H1 (cell line): ENCODE data around the gene EPHB1. TPM values are rescaled to one million over a fixed set of nuclear protein-coding genes. Genes with fewer than 3 reads are reported as not detected.

ENCODE experiments used
- CTCF ChIA-PET: fragments of 300-600 bp; sonication (Branson Sonifier 250); formaldehyde crosslinking; loops from one replicate; lab custom pipeline; 2021; ENCODE audit not compliant: partially characterized antibody; lab: Charles Lee
- POLR2A ChIA-PET: fragments of 300-600 bp; sonication (Branson Sonifier 250); formaldehyde crosslinking; loops from one replicate; lab custom pipeline; 2021; ENCODE audit warnings: inconsistent platforms; ENCODE audit not compliant: partially characterized antibody; lab: Charles Lee
- DNase-seq, 2 experiments: peaks; one replicate each; pipeline versions ENCODE4 v3.0.0 to v3.0.0-alpha.2; 2010 to 2022; ENCODE audit warnings: low spot score in 2 of 2, low read depth in 1 of 2, mixed read lengths in 1 of 2
- FAIRE-seq: peaks from 2 replicates; lab custom pipeline; 2011; peaks lifted over from hg19 to GRCh38; lab: Jason Lieb, UNC
- H2AFZ ChIP-seq: 2 replicates; pipeline ENCODE4 v1.8.1; 2012; ENCODE audit warnings: low read length, inconsistent platforms
- H2AK5ac ChIP-seq: 2 replicates; pipeline ENCODE4 v1.6.1; 2013; ENCODE audit warnings: low read depth, low read length
- H2BK120ac ChIP-seq: replicated peaks from 2 replicates; pipeline ENCODE3; 2013; ENCODE audit warnings: low read depth, low read length, inconsistent platforms
- H2BK12ac ChIP-seq: 2 replicates; pipeline ENCODE4 v1.6.1; 2013; ENCODE audit warnings: low read depth, low read length
- H2BK15ac ChIP-seq: 2 replicates; pipeline ENCODE4 v1.6.1; 2013; ENCODE audit warnings: low read length
- H2BK20ac ChIP-seq: 2 replicates; pipeline ENCODE4 v1.6.1; 2013; ENCODE audit warnings: low read length
- H2BK5ac ChIP-seq: 2 replicates; pipeline ENCODE4 v1.6.1; 2013; ENCODE audit warnings: low read depth, low read length
- H3K14ac ChIP-seq: 2 replicates; pipeline ENCODE4 v1.6.1; 2013; ENCODE audit warnings: inconsistent platforms; ENCODE audit not compliant: insufficient read length
- H3K18ac ChIP-seq: 2 replicates; pipeline ENCODE4 v1.6.1; 2013; ENCODE audit warnings: low read length; ENCODE audit errors: extremely low read depth
- H3K23ac ChIP-seq: 2 replicates; pipeline ENCODE4 v1.6.1; 2013; ENCODE audit warnings: inconsistent platforms; ENCODE audit not compliant: insufficient read length
- H3K23me2 ChIP-seq: 2 replicates; pipeline ENCODE4 v1.6.1; 2013; ENCODE audit warnings: low read depth, low read length
- H3K27ac ChIP-seq: 2 replicates; pipeline ENCODE4 v1.6.1; 2011; ENCODE audit warnings: low read depth, low read length, inconsistent platforms
- H3K27me3 ChIP-seq, 4 experiments: replicated peaks in 1 of 4; 1 replicate in 1 of 4; 2 replicates in 3 of 4; pipeline versions ENCODE4 v1.6.1 to v1.8.1; 2011 to 2013; ENCODE audit warnings: low read length in 3 of 4, mild to moderate bottlenecking in 3 of 4, inconsistent platforms in 2 of 4, mixed read lengths in 2 of 4, moderate library complexity in 1 of 4; ENCODE audit not compliant: control insufficient read depth in 3 of 4, insufficient read depth in 3 of 4; ENCODE audit errors: extremely low read depth in 1 of 4
- H3K36me3 ChIP-seq, 4 experiments: 2 replicates each; pipeline versions ENCODE4 v1.6.1 to v1.8.1; 2011 to 2013; ENCODE audit warnings: mild to moderate bottlenecking in 4 of 4, low read length in 3 of 4, moderate library complexity in 2 of 4, control low read depth in 1 of 4, inconsistent platforms in 1 of 4; ENCODE audit not compliant: insufficient read depth in 4 of 4, control insufficient read depth in 2 of 4
- H3K4ac ChIP-seq: replicated peaks from 2 replicates; pipeline ENCODE3; 2013; ENCODE audit warnings: low read length, low read depth, mixed read lengths, inconsistent platforms; ENCODE audit not compliant: insufficient read length
- H3K4me1 ChIP-seq, 4 experiments: replicated peaks in 1 of 4; 1 replicate in 1 of 4; 2 replicates in 3 of 4; pipeline versions ENCODE4 v1.6.1 to v1.8.1; 2011 to 2013; ENCODE audit warnings: low read length in 3 of 4, inconsistent platforms in 2 of 4, mixed read lengths in 1 of 4; ENCODE audit not compliant: insufficient read depth in 4 of 4, control insufficient read depth in 3 of 4
- H3K4me2 ChIP-seq, 2 experiments: 2 replicates each; pipeline versions ENCODE4 v1.6.1 to v1.8.1; 2011 to 2013; ENCODE audit warnings: low read depth in 2 of 2, low read length in 2 of 2, control low read depth in 1 of 2, inconsistent platforms in 1 of 2, mild to moderate bottlenecking in 1 of 2; ENCODE audit not compliant: insufficient read depth in 1 of 2
- H3K4me3 ChIP-seq, 4 experiments: fragments of 200-600, 300-600 bp in 1 of 4; sonication (generic), shearing (Covaris generic), sonication (Bioruptor Twin) in 1 of 4; 2 replicates each; pipeline versions ENCODE4 v1.5.1 to v1.8.1; 2011 to 2016; ENCODE audit warnings: low read length in 4 of 4, low read depth in 3 of 4, control low read depth in 2 of 4, inconsistent platforms in 2 of 4, mild to moderate bottlenecking in 2 of 4, mixed read lengths in 1 of 4, moderate library complexity in 1 of 4; ENCODE audit not compliant: insufficient read depth in 2 of 4; ENCODE audit errors: extremely low read depth in 1 of 4
- H3K56ac ChIP-seq: replicated peaks from 2 replicates; pipeline ENCODE3; 2013; ENCODE audit warnings: low read depth, mild to moderate bottlenecking, mixed read lengths, low read length, inconsistent platforms; ENCODE audit not compliant: insufficient read length
- H3K79me1 ChIP-seq: 2 replicates; pipeline ENCODE4 v1.6.1; 2013; ENCODE audit warnings: low read depth, low read length, control low read depth
- H3K79me2 ChIP-seq, 2 experiments: 2 replicates each; pipeline versions ENCODE4 v1.6.1 to v1.8.1; 2012 to 2013; ENCODE audit warnings: low read length in 2 of 2, mild to moderate bottlenecking in 2 of 2, inconsistent platforms in 1 of 2; ENCODE audit not compliant: insufficient read depth in 2 of 2, control insufficient read depth in 1 of 2
- H3K9ac ChIP-seq, 4 experiments: replicated peaks in 1 of 4; 1 replicate in 1 of 4; 2 replicates in 3 of 4; pipeline versions ENCODE4 v1.6.1 to v1.8.1; 2011 to 2013; ENCODE audit warnings: low read depth in 3 of 4, low read length in 3 of 4, control low read depth in 2 of 4, mild to moderate bottlenecking in 2 of 4, moderate library complexity in 2 of 4, inconsistent platforms in 1 of 4; ENCODE audit errors: extremely low read depth in 1 of 4
- H3K9me3 ChIP-seq, 2 experiments: 2 replicates each; pipeline versions ENCODE4 v1.6.1 to v1.8.1; 2012 to 2013; ENCODE audit warnings: mild to moderate bottlenecking in 2 of 2, moderate library complexity in 2 of 2, control low read depth in 1 of 2, inconsistent platforms in 1 of 2, low read depth in 1 of 2, low read length in 1 of 2, mixed read lengths in 1 of 2; ENCODE audit not compliant: insufficient read depth in 2 of 2
- H4K20me1 ChIP-seq, 2 experiments: replicated peaks in 1 of 2; 2 replicates each; pipeline versions ENCODE3 to v1.8.1; 2011 to 2013; ENCODE audit warnings: inconsistent platforms in 2 of 2, low read length in 2 of 2, mild to moderate bottlenecking in 1 of 2; ENCODE audit not compliant: insufficient read depth in 2 of 2, control insufficient read depth in 1 of 2
- H4K5ac ChIP-seq: 2 replicates; pipeline ENCODE4 v1.6.1; 2013; ENCODE audit warnings: low read length, low read depth, mixed read lengths, inconsistent platforms; ENCODE audit not compliant: insufficient read length
- H4K8ac ChIP-seq: 2 replicates; pipeline ENCODE4 v1.8.0; 2013; ENCODE audit warnings: mild to moderate bottlenecking, moderate library complexity, low read length, inconsistent platforms; ENCODE audit not compliant: insufficient read depth; ENCODE audit errors: extremely low read depth
- H4K91ac ChIP-seq: replicated peaks from 2 replicates; pipeline ENCODE3; 2013; ENCODE audit warnings: low read length, mixed read lengths, inconsistent platforms; ENCODE audit not compliant: insufficient read length
- CHD1 ChIP-seq: IDR thresholded peaks from 2 replicates; pipeline ENCODE4 v1.6.1; 2012; ENCODE audit warnings: low read depth, low read length, improper control_type of control experiment
- EZH2 ChIP-seq: fragments of 200-600 bp; sonication (generic); IDR thresholded peaks from 2 replicates; pipeline ENCODE4 v1.7.1; 2012; ENCODE audit warnings: low read depth, mild to moderate bottlenecking, moderate library complexity, low read length, inconsistent platforms; ENCODE audit not compliant: severe bottlenecking
- KDM5A ChIP-seq: fragments of 200-600 bp; IDR thresholded peaks from 2 replicates; pipeline ENCODE4 v1.7.1; 2012; ENCODE audit warnings: mild to moderate bottlenecking, low read length, inconsistent platforms, mixed read lengths
- MAX ChIP-seq: IDR thresholded peaks from 2 replicates; pipeline ENCODE4 v1.6.1; 2012; ENCODE audit warnings: inconsistent platforms
- POLR2A ChIP-seq, 2 experiments: IDR thresholded peaks; 1 replicate in 1 of 2; 2 replicates in 1 of 2; pipeline ENCODE4 v1.6.1; 2011; ENCODE audit warnings: low read depth in 2 of 2, low read length in 2 of 2, mild to moderate bottlenecking in 2 of 2; ENCODE audit errors: control extremely low read depth in 1 of 2
- SIX5 ChIP-seq: IDR thresholded peaks from 2 replicates; pipeline ENCODE4 v1.6.1; 2011; ENCODE audit warnings: mild to moderate bottlenecking, low read depth, low read length
- SP1 ChIP-seq: IDR thresholded peaks from 2 replicates; pipeline ENCODE4 v1.6.1; 2011; ENCODE audit warnings: low read depth, low read length
- TAF1 ChIP-seq: IDR thresholded peaks from 2 replicates; pipeline ENCODE4 v1.6.1; 2011; ENCODE audit warnings: mild to moderate bottlenecking, low read depth, low read length
- WGBS, 2 experiments: shearing (Covaris generic) in 1 of 2; methylation state at CpG; one replicate each; pipeline versions ENCODE4 v1.1.6 to v1.1.7; 2013 to 2015; ENCODE audit warnings: low lambda C conversion rate in 2 of 2, mixed read lengths in 2 of 2, inconsistent platforms in 1 of 2, low coverage in 1 of 2, missing lambda C conversion rate in 1 of 2; ENCODE audit not compliant: insufficient replicate concordance in 2 of 2, insufficient coverage in 1 of 2, insufficient read length in 1 of 2; ENCODE audit errors: extremely low coverage in 1 of 2, missing lambda C conversion rate in 1 of 2; 5-methylcytosine and 5-hydroxymethylcytosine counted together
- polyA plus RNA-seq, 7 experiments: library from polyadenylated mRNA; depleted of rRNA in 3 of 7; stranded (reverse) in 5 of 7; unstranded in 2 of 7; fragments of >200 nt in 5 of 7; fragments of 200-250 nt in 2 of 7; gene quantifications; 1 replicate in 5 of 7; 2 replicates in 1 of 7; 4 replicates in 1 of 7; pipeline versions ENCODE4 v1.2.1 to v1.2.3, GENCODE V29; 2011 to 2013; ENCODE audit warnings: missing spikeins in 2 of 7, mixed read lengths in 2 of 7
- total RNA-seq: library from RNA; stranded (reverse); fragmentation: NEBNext Ultra II Directional; extraction: Animal tissue kit (Norgen Biotek cat#: 25700); gene quantifications from 2 replicates; pipeline ENCODE4 v1.2.1, GENCODE V29; 2021

EPHB1 gene
- total and polyA plus RNA-seq, 2 of the 8 experiments (the other 6 are each of a cell fraction or from before 2014, with no cell fraction given): 3.5 to 5.9 TPM

- no peak overlapping the region for H4K5ac ChIP-seq
- no peaks in the 10 kb centered on the region for H3K79me2 ChIP-seq
- no peak overlapping the region for H3K27ac ChIP-seq
- FAIRE-seq (no peak), DNase-seq (no peak)
- no peak overlapping the region for H4K8ac ChIP-seq
- H4K20me1 ChIP-seq: no peaks in the 10 kb centered on the region
- H3K4me2 ChIP-seq: no peak overlapping the region
- ChIA-PET CTCF (interaction anchor here (1.0 to 2.8 kb wide), 5 partner anchors 11 to 544 kb away, joined by 3 to 8 read pairs (median 4); no protein-coding TSS in a partner anchor), POLR2A (no interaction called here)
- H3K18ac ChIP-seq: no peak overlapping the region; the same call in 1 of the 2 replicates
- H3K27me3 ChIP-seq: no peaks in the 10 kb centered on the region; a peak in 1 of 7 replicates
- peak overlapping the region; percentile 63 for H4K91ac ChIP-seq
- peak overlapping the region; percentile 56 for H2BK20ac ChIP-seq
- H2BK12ac ChIP-seq: peak overlapping the region; percentile 30; the same call in 1 of the 2 replicates
- no peak overlapping the region for H2AK5ac ChIP-seq
- no peak overlapping the region for H3K23ac ChIP-seq
- 90% methylated on average over 4 of the region's 4 CpGs; no CpG with 5 or more reads in 1 of the 2 experiments for WGBS, 2 experiments
- H3K9ac ChIP-seq: peak overlapping the region in 1 of 4 experiments; percentile 44; a peak in 1 of 7 replicates
- no peak overlapping the region for H3K4ac ChIP-seq
- H2BK120ac ChIP-seq: no peak overlapping the region
- H2AFZ ChIP-seq: no peak overlapping the region
- peaks cover 2 to 20% (median 16%) of the 10 kb centered on the region in 4 experiments; a peak in 5 of 7 replicates for H3K4me1 ChIP-seq
- H2BK5ac ChIP-seq: no peak overlapping the region
- no peak overlapping the region for H3K56ac ChIP-seq
- H3K36me3 ChIP-seq: no peaks in the 10 kb centered on the region
- no peak overlapping the region for H3K14ac ChIP-seq
- H3K9me3 ChIP-seq: no peaks in the 10 kb centered on the region
- no peak overlapping the region for H3K4me3 ChIP-seq
- H3K23me2 ChIP-seq: no peaks in the 10 kb centered on the region
- no peaks in the 10 kb centered on the region for H3K79me1 ChIP-seq
- H2BK15ac ChIP-seq: peak overlapping the region; percentile 85; the same call in 1 of the 2 replicates
- TF ChIP-seq MAX (no peak), SP1 (no peak), CHD1 (no peak), TAF1 (no peak), EZH2 (no peak), SIX5 (no peak), POLR2A (IDR thresholded peaks at IDR 0.05; ENCODE audit: control extremely low read depth in 1 of 2, low read depth in 2 of 2, low read length in 2 of 2) (no peak), KDM5A (no peak)
Measured at GRCh38 chr3:135218782-135219181, 423.7 kb downstream of the EPHB1 start.
